GM19468 (cell line): ENCODE measurements around the gene DLG1.
"Not testable (repeated sequence)": the region's sequence is repeated elsewhere in the genome, so short reads cannot be mapped to it uniquely, and the experiment has no call there.

Experiments used
- ATAC-seq: cut with Tn5 transposase; IDR thresholded peaks from one replicate; pipeline ENCODE4 v1.9.1; 2021; ENCODE audit warnings: mild to moderate bottlenecking, moderate library complexity, moderate number of reproducible peaks; ENCODE audit not compliant: unreplicated experiment; ENCODE audit errors: extremely low read depth

The DLG1 gene

GRCh38 chr3:197132916-197133530, 165.4 kb downstream of the DLG1 start:
- ATAC-seq: no peak

- no peak for ATAC-seq
These were observed 172.8 kb downstream of the DLG1 start for GRCh38 chr3:197125636-197126035.

- no peak for ATAC-seq
These were observed 173.7 kb downstream of the DLG1 start for GRCh38 chr3:197124713-197125112.

DNA sequence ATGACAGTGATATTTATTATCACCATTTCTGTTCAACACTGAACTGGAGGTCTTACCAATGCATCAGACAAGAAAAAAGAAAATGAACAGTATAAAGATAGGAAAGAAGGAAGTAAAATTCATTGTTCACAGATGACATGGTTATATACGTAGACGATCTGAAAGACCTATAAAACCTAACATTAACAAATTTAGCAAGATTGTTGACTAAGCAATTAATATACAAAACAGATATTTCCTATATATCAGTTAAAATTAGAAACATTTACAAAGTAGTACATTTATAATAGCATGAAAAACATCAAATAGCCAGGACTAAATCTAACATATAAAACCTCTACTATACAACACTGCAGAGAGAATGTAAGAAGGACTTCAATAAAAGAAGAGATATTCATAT, 176.0 kb downstream of the DLG1 start:
- no peak for ATAC-seq

- ATAC-seq: no peak
These were observed 181.3 kb downstream of the DLG1 start for GRCh38 chr3:197117114-197117513.

GRCh38 chr3:197114007-197114406, 184.4 kb downstream of the DLG1 start:
- no peak for ATAC-seq

- no peak for ATAC-seq
These were observed 186.7 kb downstream of the DLG1 start for GRCh38 chr3:197111685-197112084.

DNA sequence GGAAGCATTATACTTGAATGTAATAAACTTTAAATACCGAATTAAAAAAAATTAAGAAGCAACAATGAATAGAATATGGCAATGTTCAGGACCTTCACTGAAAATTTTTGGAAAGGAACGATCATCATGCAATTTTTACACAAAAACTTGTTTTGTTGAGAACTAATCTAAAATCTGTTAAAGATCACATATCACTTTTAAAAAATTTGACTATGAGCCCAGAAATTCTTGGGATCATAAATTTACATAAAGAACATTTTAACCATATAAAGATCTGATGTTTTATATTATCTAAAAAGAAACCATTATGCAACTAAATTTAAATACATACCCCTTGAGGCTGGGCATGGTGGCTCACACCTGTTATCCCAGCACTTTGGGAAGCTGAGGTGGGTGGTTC, 192.6 kb downstream of the DLG1 start:
- no peak for ATAC-seq

GRCh38 chr3:197104738-197105137, 193.7 kb downstream of the DLG1 start:
- ATAC-seq: no peak

DNA sequence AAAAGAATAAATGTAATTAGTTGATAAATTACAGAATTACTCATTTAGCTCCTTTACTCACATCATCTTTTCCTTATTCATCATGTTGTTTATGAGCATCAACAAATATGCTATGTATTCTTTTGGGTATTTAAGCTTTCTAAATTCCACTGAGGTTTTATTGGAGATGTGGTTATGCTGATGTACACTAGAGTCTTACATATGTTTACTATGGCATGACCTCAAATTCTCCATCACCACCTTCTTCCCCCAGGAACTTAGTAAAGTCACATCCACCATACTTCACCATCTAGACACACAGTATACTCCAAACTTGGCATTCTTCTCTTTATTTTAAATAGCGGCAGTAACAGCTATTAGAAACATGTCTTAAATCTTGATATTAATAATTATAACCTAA, 194.6 kb downstream of the DLG1 start:
- no peak for ATAC-seq

GRCh38 chr3:197093871-197094270, 204.5 kb downstream of the DLG1 start:
- no peak for ATAC-seq

GRCh38 chr3:197088370-197088769, 210.0 kb downstream of the DLG1 start:
- ATAC-seq: no peak

DNA sequence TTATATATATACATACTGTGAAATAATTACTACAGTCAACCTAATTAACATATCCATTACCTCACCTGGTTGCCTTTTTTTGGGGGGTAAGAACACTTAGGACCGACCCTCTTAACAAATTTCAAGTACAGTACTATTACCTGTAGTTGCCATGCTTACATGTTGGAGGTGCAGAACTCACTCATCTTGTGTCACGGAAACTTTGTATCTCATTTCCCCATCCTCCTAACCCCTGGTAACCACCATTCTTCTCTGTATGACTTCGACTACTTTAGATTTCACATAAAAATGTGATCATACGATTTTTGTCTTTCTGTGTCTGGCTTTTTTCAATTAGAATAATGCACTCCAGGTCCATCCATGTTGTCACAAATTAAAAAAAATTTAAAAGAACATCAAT, 213.3 kb downstream of the DLG1 start:
- ATAC-seq: no peak

DNA sequence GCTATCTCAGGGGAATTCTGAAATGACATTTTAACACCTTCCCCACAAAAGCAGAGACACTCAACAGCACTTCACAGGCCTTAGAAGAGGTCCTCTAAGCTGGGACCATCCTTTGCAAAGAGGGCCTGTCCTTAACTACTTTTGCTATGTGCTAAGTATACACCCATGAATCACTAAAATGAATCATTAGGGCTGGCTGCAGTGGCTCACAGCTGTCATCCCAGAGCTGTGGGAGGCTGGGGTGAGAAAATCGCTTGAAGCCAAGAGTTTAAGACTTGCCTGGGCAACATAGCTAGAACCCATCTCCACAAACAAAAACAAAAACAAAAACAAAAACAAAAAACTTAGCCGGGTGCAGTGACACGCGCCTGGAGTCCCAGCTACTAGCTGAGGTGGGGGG, 214.9 kb downstream of the DLG1 start:
- ATAC-seq: no peak

DNA sequence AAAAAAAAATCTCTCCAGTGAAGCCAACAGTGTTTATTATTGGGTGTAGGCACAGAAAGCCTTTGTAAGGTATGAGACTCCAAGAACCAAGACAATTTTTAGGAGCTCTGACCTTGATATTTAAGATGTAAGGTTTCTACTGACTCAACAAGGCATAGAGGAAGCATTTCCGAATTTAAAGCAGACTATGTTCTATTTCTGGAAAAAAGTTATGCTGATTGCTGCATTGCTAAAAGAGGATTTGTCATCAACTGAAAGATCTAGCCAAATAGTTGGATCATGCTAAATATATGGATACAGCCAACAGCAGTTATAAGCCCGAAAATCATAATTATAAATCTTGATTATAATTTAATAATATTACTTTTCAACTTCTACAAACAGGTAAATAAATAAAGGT, 215.5 kb downstream of the DLG1 start:
- no peak for ATAC-seq

GRCh38 chr3:197080344-197080743, 218.1 kb downstream of the DLG1 start:
- ATAC-seq: no peak

DNA sequence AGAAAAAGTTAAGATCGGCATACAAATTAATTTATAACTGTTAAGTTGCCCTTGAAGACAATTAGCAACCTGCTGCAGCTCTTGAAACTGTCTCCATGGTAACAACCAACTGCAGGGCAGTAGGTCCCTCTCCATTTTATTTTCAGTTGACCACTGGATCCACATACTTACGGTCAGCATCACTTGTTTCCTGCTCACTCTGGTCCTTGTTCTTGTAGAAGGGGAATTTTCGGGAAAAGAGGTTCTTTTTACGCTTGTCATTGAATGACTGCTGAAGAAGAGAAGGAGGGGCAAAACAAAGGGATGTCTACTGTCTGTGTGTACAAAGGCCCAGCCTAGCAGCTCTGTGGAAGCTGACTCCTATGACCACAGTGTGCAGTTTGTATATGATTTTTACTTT, 222.0 kb downstream of the DLG1 start:
- ATAC-seq: no peak

- no peak for ATAC-seq
These were observed 230.3 kb downstream of the DLG1 start for GRCh38 chr3:197068077-197068476.

DNA sequence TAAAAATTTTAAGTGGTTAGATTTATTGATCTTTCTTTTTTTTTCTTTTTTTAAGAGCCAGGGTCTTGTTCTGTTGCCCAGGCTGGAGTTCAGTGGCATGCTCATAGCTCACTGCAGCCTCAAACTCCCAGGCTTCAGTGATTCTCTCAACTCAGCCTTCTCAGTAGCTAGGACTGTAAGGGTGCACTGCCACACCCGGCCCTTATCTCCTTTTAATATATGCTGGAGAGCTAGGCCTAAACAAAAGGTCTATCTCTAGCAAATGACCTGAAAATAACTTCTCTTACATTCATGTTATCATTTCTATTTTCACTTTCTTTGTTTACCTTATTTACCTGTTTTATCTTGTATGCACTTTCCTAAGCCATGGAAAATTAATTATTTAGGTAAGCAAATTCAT, 233.6 kb downstream of the DLG1 start:
- ATAC-seq: no peak

- ATAC-seq: no peak
These were observed 236.0 kb downstream of the DLG1 start for GRCh38 chr3:197062446-197062845.

- not testable (repeated sequence) for ATAC-seq
These were observed 246.8 kb downstream of the DLG1 start for GRCh38 chr3:197051637-197052036.

DNA sequence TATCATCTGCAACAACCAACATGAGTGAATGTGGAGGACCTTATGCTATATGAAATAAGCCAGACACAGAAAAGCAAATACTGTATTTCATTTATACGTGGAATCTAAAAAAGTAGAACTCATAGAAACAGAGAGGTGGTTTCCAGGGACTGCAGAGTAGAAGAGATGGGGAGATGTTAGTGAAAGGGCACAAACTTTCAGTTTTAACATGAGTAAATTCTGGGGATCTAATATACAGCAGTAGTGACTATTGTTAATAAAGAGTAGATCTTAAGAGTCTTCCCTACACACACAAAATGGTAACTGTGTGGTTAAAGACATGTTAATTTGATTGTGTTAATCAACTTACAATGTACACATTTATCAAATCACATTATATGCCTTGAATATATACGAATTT, 247.9 kb downstream of the DLG1 start:
- no peak for ATAC-seq

DNA sequence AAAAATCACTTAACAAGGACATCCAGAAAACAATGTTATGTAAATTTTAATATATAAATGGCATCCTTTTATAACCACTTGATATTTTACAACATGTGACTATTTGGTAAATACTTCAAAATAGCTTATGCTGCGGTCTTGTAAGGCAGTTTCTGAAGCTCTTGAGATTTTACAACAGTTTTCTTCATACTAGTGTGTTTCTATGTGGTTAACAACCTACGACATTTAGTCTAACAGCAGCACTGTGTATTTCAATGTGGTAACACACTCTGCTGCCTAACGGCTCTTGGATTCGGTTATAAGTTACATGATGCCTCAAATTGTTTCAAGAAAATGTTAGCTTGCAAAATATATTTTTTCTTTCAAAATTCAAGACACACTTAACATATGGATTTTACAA, 255.9 kb downstream of the DLG1 start:
- ATAC-seq: no peak
